HepG2 (cell line): ENCODE measurements around the gene HYI. TPM values are rescaled to one million over a fixed set of nuclear protein-coding genes. Genes with fewer than 3 reads are reported as not detected.

Experiments used
- ATAC-seq: fragments of 200-7000 bp; cut with Tn5 transposase; 3 replicates; pipeline ENCODE4 v1.9.1; 2020; ENCODE audit warnings: mild to moderate bottlenecking, moderate library complexity
- BruUV-seq: library from RNA; stranded (reverse); fragments of 400-500 nt; replicated peaks from 2 replicates; lab custom pipeline; 2021; lab: Mats Ljungman, UMichigan
- CTCF ChIA-PET: fragments of 300-600 bp; formaldehyde crosslinking; extraction: SDS; loops from one replicate; lab custom pipeline; 2021; ENCODE audit warnings: low total read pairs, inconsistent platforms, low intra/inter-chr PET ratio; lab: Yijun Ruan, JAX
- POLR2A ChIA-PET: fragments of 350-600 bp; sonication (Branson Sonifier 250); formaldehyde crosslinking; loops from one replicate; lab custom pipeline; 2020; ENCODE audit warnings: antibody characterized with exemption, inconsistent platforms; lab: Yijun Ruan, JAX
- DNase-seq: peaks from one replicate; pipeline ENCODE4 v3.0.0-alpha.2; 2015; ENCODE audit warnings: low spot score
- FAIRE-seq: peaks from 3 replicates; lab custom pipeline; 2011; peaks lifted over from hg19 to GRCh38; lab: Jason Lieb, UNC
- H2AFZ ChIP-seq: one replicate; pipeline ENCODE4 v1.6.1; 2011; ENCODE audit warnings: low read length, inconsistent platforms
- H3K27ac ChIP-seq: fragments of 300-600 bp; 3 replicates; pipeline ENCODE4 v1.8.0; 2011; ENCODE audit warnings: mixed run types, mild to moderate bottlenecking, mixed read lengths, low read length, inconsistent platforms; ENCODE audit not compliant: insufficient read depth; ENCODE audit errors: extremely low read length
- H3K27me3 ChIP-seq, 2 experiments: fragments of 200-600 bp in 1 of 2; 2 replicates in 1 of 2; 3 replicates in 1 of 2; pipeline versions ENCODE4 v1.6.0 to v1.8.0; 2011; ENCODE audit warnings: low read length in 2 of 2, mild to moderate bottlenecking in 2 of 2, moderate library complexity in 2 of 2, inconsistent platforms in 1 of 2; ENCODE audit not compliant: insufficient read depth in 2 of 2, control insufficient read depth in 1 of 2
- H3K36me3 ChIP-seq, 2 experiments: fragments of 200-600 bp in 1 of 2; replicated peaks in 1 of 2; 2 replicates in 1 of 2; 3 replicates in 1 of 2; pipeline versions ENCODE4 v1.5.1 to v1.8.0; 2011; ENCODE audit warnings: low read length in 2 of 2, inconsistent platforms in 1 of 2; ENCODE audit not compliant: insufficient read depth in 2 of 2, control insufficient read depth in 1 of 2
- H3K4me1 ChIP-seq: 2 replicates; pipeline ENCODE4 v1.5.1; 2012; ENCODE audit warnings: low read length, inconsistent platforms; ENCODE audit not compliant: insufficient read depth
- H3K4me2 ChIP-seq: 2 replicates; pipeline ENCODE4 v1.6.0; 2011; ENCODE audit warnings: low read depth, low read length, inconsistent platforms
- H3K4me3 ChIP-seq, 3 experiments: fragments of 200-600 bp in 1 of 3; sonication (generic), shearing (Covaris generic) in 1 of 3; replicated peaks in 1 of 3; 2 replicates each; pipeline ENCODE4 v1.5.1; 2011 to 2016; ENCODE audit warnings: low read length in 3 of 3, inconsistent platforms in 2 of 3, low read depth in 2 of 3, mild to moderate bottlenecking in 2 of 3, control low read depth in 1 of 3, mixed read lengths in 1 of 3; ENCODE audit not compliant: insufficient read depth in 1 of 3
- H3K79me2 ChIP-seq: one replicate; pipeline ENCODE4 v1.6.1; 2011; ENCODE audit warnings: low read length, inconsistent platforms; ENCODE audit not compliant: insufficient read depth
- H3K9ac ChIP-seq: 2 replicates; pipeline ENCODE4 v1.6.0; 2011; ENCODE audit warnings: mild to moderate bottlenecking, low read depth, low read length, inconsistent platforms; ENCODE audit not compliant: insufficient read depth
- H3K9me3 ChIP-seq: 2 replicates; pipeline ENCODE4 v1.5.1; 2012; ENCODE audit warnings: mild to moderate bottlenecking, low read length
- H4K20me1 ChIP-seq: 2 replicates; pipeline ENCODE4 v1.6.0; 2011; ENCODE audit warnings: inconsistent platforms, mild to moderate bottlenecking, low read length, moderate library complexity; ENCODE audit not compliant: insufficient read depth
- AKNA ChIP-seq: sonication (generic); formaldehyde crosslinking; IDR thresholded peaks from 2 replicates; pipeline ENCODE4 v1.4.0; 2020; ENCODE audit warnings: missing genetic modification reagents, borderline replicate concordance
- ARID2 ChIP-seq: sonication (generic); formaldehyde crosslinking; IDR thresholded peaks from 2 replicates; pipeline ENCODE4 v1.8.1; 2022; ENCODE audit warnings: mild to moderate bottlenecking, missing genetic modification reagents, borderline replicate concordance
- BHLHE40 ChIP-seq: IDR thresholded peaks from 2 replicates; pipeline ENCODE4 v1.6.1; 2011; ENCODE audit warnings: low read length, improper control_type of control experiment
- CSRNP1 ChIP-seq: sonication (generic); formaldehyde crosslinking; IDR thresholded peaks from 2 replicates; pipeline ENCODE4 v1.8.1; 2023; ENCODE audit warnings: mild to moderate bottlenecking, missing genetic modification reagents
- IKZF1 ChIP-seq: fragments of 450-650 bp; IDR thresholded peaks from 2 replicates; pipeline ENCODE4 v1.7.1; 2016
- KLF6 ChIP-seq: IDR thresholded peaks from 2 replicates; pipeline ENCODE4 v1.8.0; 2016; ENCODE audit warnings: missing biosample characterization, missing genetic modification reagents
- MED13 ChIP-seq: sonication (generic); formaldehyde crosslinking; IDR thresholded peaks from 2 replicates; pipeline ENCODE4 v1.5.0; 2020; ENCODE audit warnings: missing genetic modification reagents
- PCBP1 ChIP-seq: fragments of 200-400 bp; formaldehyde crosslinking; IDR thresholded peaks from 2 replicates; pipeline ENCODE4 v1.6.1; 2017; ENCODE audit warnings: mild to moderate bottlenecking, low read depth, low read length, borderline replicate concordance
- SETDB1 ChIP-seq: sonication (generic); formaldehyde crosslinking; IDR thresholded peaks from 2 replicates; pipeline ENCODE4 v1.5.1; 2020; ENCODE audit warnings: missing genetic modification reagents, mild to moderate bottlenecking, borderline replicate concordance
- TIGD3 ChIP-seq: sonication (generic); formaldehyde crosslinking; IDR thresholded peaks from 2 replicates; pipeline ENCODE4 v1.5.1; 2020; ENCODE audit warnings: mild to moderate bottlenecking, missing genetic modification reagents, borderline replicate concordance
- ZNF367 ChIP-seq: sonication (generic); formaldehyde crosslinking; IDR thresholded peaks from 2 replicates; pipeline ENCODE4 v1.4.0; 2020; ENCODE audit warnings: missing genetic modification reagents, borderline replicate concordance
- WGBS: methylation state at CpG from one replicate; pipeline ENCODE4 v1.1.6; 2017; ENCODE audit warnings: low lambda C conversion rate; 5-methylcytosine and 5-hydroxymethylcytosine counted together
- in situ Hi-C: cut with HindIII; loops from 2 replicates; pipeline ENCODE4 v1.10.0; 2017; ENCODE audit warnings: low pct_unique_long_range_greater_than_20kb; ENCODE audit not compliant: extremely low pct_ligation_motif_present
- intact Hi-C: fragments of 100-400 bp; cut with micrococcal nuclease; formaldehyde crosslinking; loops from one replicate; pipeline ENCODE4 v1.10.0; 2022; ENCODE audit not compliant: unreplicated experiment
- polyA plus RNA-seq, 8 experiments: library from polyadenylated mRNA; depleted of rRNA in 3 of 8; stranded (reverse) in 7 of 8; unstranded in 1 of 8; fragments of >200 nt; fragmentation: Illumina TruSeq in 4 of 8; extraction: Trizol in 4 of 8; gene quantifications; 2 replicates each; pipeline versions ENCODE4 v1.2.1 to v1.2.3, GENCODE V29; 2011 to 2016; ENCODE audit warnings: low read depth in 4 of 8, missing spikeins in 1 of 8, mixed read lengths in 1 of 8; ENCODE audit not compliant: insufficient read depth in 1 of 8
- total RNA-seq, 5 experiments: library from RNA; depleted of rRNA; stranded (reverse); fragments of >200 nt; fragmentation: Illumina TruSeq; extraction: Trizol; gene quantifications; 2 replicates each; pipeline ENCODE4 v1.2.3, GENCODE V29; 2016; ENCODE audit warnings: low read depth in 1 of 5
- TF ChIP-seq, protein P1 (sequence below): sonication (generic); formaldehyde crosslinking; IDR thresholded peaks from 2 replicates; pipeline ENCODE4 v1.4.0; 2020; ENCODE audit warnings: missing genetic modification reagents, borderline replicate concordance

Gene HYI
- total and polyA plus RNA-seq, 2 of the 13 experiments (the other 11 are each of a cell fraction or from before 2014, with no cell fraction given): not detected

- no peaks in the 10 kb centered on the region for H3K79me2 ChIP-seq
- H3K4me1 ChIP-seq: peaks cover 11% of the 10 kb centered on the region; the same call in 1 of the 2 replicates
- H3K27ac ChIP-seq: no peak overlapping the region
- 61% methylated on average over 3 of the region's 3 CpGs for WGBS
- no peaks in the 10 kb centered on the region for H3K27me3 ChIP-seq
- no peak for DNase-seq
- H3K36me3 ChIP-seq: no peaks in the 10 kb centered on the region
- H3K9me3 ChIP-seq: no peaks in the 10 kb centered on the region
- intact Hi-C loops (no loop called here), in situ Hi-C loops (no loop called here)
- no peak overlapping the region for H3K4me2 ChIP-seq
- H3K4me3 ChIP-seq: no peak overlapping the region
- POLR2A ChIA-PET: no interaction called here
- ATAC-seq: no peak
- no peak overlapping the region for H2AFZ ChIP-seq
- CTCF ChIA-PET: no interaction called here
- no TSS peak for BruUV-seq
- no peaks in the 10 kb centered on the region for H4K20me1 ChIP-seq
- FAIRE-seq: no peak
- TF ChIP-seq, protein P1, sequence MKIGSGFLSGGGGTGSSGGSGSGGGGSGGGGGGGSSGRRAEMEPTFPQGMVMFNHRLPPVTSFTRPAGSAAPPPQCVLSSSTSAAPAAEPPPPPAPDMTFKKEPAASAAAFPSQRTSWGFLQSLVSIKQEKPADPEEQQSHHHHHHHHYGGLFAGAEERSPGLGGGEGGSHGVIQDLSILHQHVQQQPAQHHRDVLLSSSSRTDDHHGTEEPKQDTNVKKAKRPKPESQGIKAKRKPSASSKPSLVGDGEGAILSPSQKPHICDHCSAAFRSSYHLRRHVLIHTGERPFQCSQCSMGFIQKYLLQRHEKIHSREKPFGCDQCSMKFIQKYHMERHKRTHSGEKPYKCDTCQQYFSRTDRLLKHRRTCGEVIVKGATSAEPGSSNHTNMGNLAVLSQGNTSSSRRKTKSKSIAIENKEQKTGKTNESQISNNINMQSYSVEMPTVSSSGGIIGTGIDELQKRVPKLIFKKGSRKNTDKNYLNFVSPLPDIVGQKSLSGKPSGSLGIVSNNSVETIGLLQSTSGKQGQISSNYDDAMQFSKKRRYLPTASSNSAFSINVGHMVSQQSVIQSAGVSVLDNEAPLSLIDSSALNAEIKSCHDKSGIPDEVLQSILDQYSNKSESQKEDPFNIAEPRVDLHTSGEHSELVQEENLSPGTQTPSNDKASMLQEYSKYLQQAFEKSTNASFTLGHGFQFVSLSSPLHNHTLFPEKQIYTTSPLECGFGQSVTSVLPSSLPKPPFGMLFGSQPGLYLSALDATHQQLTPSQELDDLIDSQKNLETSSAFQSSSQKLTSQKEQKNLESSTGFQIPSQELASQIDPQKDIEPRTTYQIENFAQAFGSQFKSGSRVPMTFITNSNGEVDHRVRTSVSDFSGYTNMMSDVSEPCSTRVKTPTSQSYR (CRISPR knock-in tag): no peak
- no peak for TF ChIP-seq IKZF1
- TF ChIP-seq KLF6 (CRISPR knock-in tag): no peak
- TF ChIP-seq SETDB1 (CRISPR knock-in tag): no peak
- TF ChIP-seq ARID2: no peak
- TF ChIP-seq AKNA (CRISPR knock-in tag): no peak
- TF ChIP-seq BHLHE40: no peak
- no peak for TF ChIP-seq ZNF367 (CRISPR knock-in tag)
- TF ChIP-seq PCBP1: no peak
- TF ChIP-seq MED13 (CRISPR knock-in tag): no peak
- no peak for TF ChIP-seq CSRNP1
- TF ChIP-seq TIGD3 (CRISPR knock-in tag): no peak
- H3K9ac ChIP-seq: no peak overlapping the region
These were observed 25.7 kb upstream of the HYI start for GRCh38 chr1:43479414-43479813.
